Left lung (tissue), 10 donors: ENCODE results near the gene NHLRC1. TPM values are rescaled to one million over a fixed set of nuclear protein-coding genes. Genes with fewer than 3 reads are reported as not detected.

Experiments
- ATAC-seq: fragments of 200-7000 bp; cut with Tn5 transposase; one replicate; pipeline ENCODE4 v1.9.1; 2020; ENCODE audit warnings: moderate library complexity
- DNase-seq, 4 donors: peaks; one replicate each; pipeline ENCODE4 v3.0.0-alpha.2; 2013 to 2020
- H3K27ac ChIP-seq, 2 donors: fragments of 200-600 bp; sonication (generic) in 1 of 2; one replicate each; pipeline versions ENCODE4 v1.5.0 to v1.8.0; 2020 to 2021
- H3K27me3 ChIP-seq, 2 donors: fragments of 200-600 bp; sonication (generic) in 1 of 2; one replicate each; pipeline versions ENCODE4 v1.5.0 to v1.8.0; 2020 to 2021
- H3K36me3 ChIP-seq, 2 donors: fragments of 200-600 bp; sonication (generic) in 1 of 2; one replicate each; pipeline versions ENCODE4 v1.5.0 to v1.8.0; 2020 to 2021
- H3K4me1 ChIP-seq, 2 donors: fragments of 200-600 bp; one replicate each; pipeline ENCODE4 v1.8.0; 2021
- H3K4me3 ChIP-seq, 2 donors: fragments of 200-600 bp; sonication (generic) in 1 of 2; one replicate each; pipeline versions ENCODE4 v1.5.0 to v1.8.0; 2020 to 2021; ENCODE audit warnings: mild to moderate bottlenecking in 1 of 2
- H3K9me3 ChIP-seq, 2 donors: fragments of 200-600 bp; sonication (generic) in 1 of 2; one replicate each; pipeline versions ENCODE4 v1.5.0 to v1.8.0; 2020 to 2021
- intact Hi-C, 2 donors: fragments of 100-400 bp; cut with DNase I; formaldehyde crosslinking; loops; one replicate each; pipeline versions ENCODE4 v1.11.2 to v1.14.2; 2022
- polyA plus RNA-seq, 6 donors: library from polyadenylated mRNA; unstranded; fragments of 120-200 nt; gene quantifications; one replicate each; pipeline ENCODE4 v1.2.1, GENCODE V29; 2013; ENCODE audit not compliant: insufficient read length in 6 of 6
- total RNA-seq, 2 donors: library from RNA; stranded (reverse); fragmentation: NEBNext Ultra II Directional; extraction: Animal tissue kit (Norgen Biotek cat#: 25700); gene quantifications; one replicate each; pipeline ENCODE4 v1.2.1, GENCODE V29; 2021
- TF ChIP-seq, protein P1 (sequence below), 2 donors: fragments of 200-600 bp; sonication (generic) in 1 of 2; IDR thresholded peaks; one replicate each; pipeline versions ENCODE4 v1.5.0 to v1.8.0; 2021; ENCODE audit warnings: antibody characterized with exemption in 2 of 2
- donor health status: DM: no; HTN: yes; CAD: no.
- donor health status: DM: no; HTN: no; CAD: no.

The NHLRC1 gene
- total and polyA plus RNA-seq, 8 donors, result 1.9 to 2.8 (median 2.4) TPM

DNA sequence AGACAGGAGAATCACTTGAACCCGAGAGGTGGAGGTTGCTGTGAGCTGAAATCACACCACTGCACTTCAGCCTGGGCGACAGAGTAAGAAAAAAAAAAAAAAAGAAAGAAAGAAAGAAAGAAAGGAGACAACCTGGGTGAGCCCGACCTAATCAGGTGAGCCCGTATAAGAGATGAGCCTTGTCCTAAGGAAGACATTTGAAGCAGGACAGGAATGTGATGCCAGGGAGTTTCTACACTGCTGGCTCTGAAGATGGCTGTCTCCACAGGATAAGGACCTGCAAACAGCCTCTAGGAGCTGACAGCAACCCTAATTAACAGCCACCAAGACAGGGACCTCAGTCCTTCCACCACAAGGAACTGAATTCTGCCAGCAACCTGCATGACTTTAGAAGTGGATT, 41.9 kb downstream of the NHLRC1 start:
- Histone ChIP-seq H3K27ac (no peak overlapping the region), H3K27me3 (no peaks in the 10 kb centered on the region), H3K36me3 (no peaks in the 10 kb centered on the region), H3K4me3 (no peak overlapping the region), H3K4me1 (no peaks in the 10 kb centered on the region), H3K9me3 (peaks cover 0 to 5% of the 10 kb centered on the region in 2 donors)
- intact Hi-C loops, result no loop called here
- ATAC-seq (no peak), DNase-seq (no peak)
- TF ChIP-seq, protein P1, sequence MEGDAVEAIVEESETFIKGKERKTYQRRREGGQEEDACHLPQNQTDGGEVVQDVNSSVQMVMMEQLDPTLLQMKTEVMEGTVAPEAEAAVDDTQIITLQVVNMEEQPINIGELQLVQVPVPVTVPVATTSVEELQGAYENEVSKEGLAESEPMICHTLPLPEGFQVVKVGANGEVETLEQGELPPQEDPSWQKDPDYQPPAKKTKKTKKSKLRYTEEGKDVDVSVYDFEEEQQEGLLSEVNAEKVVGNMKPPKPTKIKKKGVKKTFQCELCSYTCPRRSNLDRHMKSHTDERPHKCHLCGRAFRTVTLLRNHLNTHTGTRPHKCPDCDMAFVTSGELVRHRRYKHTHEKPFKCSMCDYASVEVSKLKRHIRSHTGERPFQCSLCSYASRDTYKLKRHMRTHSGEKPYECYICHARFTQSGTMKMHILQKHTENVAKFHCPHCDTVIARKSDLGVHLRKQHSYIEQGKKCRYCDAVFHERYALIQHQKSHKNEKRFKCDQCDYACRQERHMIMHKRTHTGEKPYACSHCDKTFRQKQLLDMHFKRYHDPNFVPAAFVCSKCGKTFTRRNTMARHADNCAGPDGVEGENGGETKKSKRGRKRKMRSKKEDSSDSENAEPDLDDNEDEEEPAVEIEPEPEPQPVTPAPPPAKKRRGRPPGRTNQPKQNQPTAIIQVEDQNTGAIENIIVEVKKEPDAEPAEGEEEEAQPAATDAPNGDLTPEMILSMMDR (IDR thresholded peaks at IDR 0.05), result no peak

DNA sequence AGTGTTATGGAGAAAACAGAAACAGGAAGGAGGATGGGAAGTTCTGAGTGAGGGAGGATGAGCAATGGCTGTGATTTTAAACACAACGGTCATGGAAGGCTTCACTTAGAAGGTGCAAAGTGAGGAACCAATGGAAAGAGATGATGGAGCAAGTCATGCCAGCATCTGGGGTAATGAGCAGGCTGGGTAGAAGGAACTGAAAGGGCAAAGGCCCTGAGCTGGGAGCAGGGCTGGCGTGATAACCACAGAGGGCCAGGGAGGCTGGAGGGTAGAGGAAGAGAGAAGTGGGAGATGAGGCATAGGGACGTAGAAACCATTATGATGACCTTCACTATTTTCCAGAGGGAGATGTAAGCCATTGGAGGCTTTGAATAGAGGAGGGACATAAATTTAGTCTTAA, 43.6 kb downstream of the NHLRC1 start:
- Histone ChIP-seq H3K27ac (no peak overlapping the region), H3K9me3 (peaks cover 0 to 15% of the 10 kb centered on the region in 2 donors), H3K36me3 (no peaks in the 10 kb centered on the region), H3K4me3 (no peak overlapping the region), H3K4me1 (no peaks in the 10 kb centered on the region), H3K27me3 (no peaks in the 10 kb centered on the region)
- intact Hi-C loops, result no loop called here
- ATAC-seq, result no peak
- DNase-seq, result no peak
- TF ChIP-seq, protein P1 (IDR thresholded peaks at IDR 0.05), result no peak

DNA sequence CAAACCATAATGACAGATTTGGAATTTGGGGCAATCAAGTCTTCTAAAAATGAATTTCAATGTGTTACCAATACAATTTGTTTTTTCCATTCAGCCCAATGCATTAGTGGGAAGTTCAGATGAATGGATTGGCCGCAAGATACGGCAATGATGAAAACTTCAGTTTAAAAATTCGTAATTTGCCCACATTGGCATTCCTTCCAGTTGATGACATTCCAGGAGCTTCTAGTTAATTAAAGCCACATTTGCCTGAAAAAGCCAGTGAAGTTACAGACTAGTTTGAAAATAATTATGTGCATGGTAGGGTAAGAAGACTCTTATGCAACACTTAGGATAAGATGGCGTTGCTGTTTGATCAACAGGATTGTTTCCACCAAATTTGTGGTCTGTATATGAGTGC, 46.2 kb downstream of the NHLRC1 start:
- TF ChIP-seq, protein P1 (IDR thresholded peaks at IDR 0.05), result no peak
- Histone ChIP-seq H3K4me3 (no peak overlapping the region), H3K4me1 (no peaks in the 10 kb centered on the region), H3K36me3 (no peaks in the 10 kb centered on the region), H3K27me3 (no peaks in the 10 kb centered on the region), H3K27ac (no peak overlapping the region), H3K9me3 (peaks cover 0 to 15% of the 10 kb centered on the region in 2 donors)
- DNase-seq, result no peak
- intact Hi-C loops, result no loop called here
- ATAC-seq, result no peak

DNA sequence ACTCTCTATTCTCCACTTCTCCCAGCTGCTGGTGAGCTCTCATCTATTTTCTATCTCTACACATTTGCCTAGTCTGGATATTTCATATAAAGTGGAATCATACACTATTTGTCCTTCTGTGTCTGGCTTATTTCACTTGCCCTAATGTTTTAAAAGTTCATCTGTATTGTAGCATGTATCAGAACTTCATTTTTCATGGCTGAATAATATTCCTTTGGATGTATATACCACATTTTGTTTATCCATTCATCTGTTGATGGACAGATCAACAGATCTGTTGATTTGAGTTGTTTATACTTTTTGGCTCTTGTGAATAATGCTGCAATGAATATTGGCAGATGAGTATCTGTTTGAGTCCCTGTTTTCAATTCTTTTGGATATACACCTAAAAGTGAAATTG, 49.6 kb downstream of the NHLRC1 start:
- Histone ChIP-seq H3K4me1 (no peaks in the 10 kb centered on the region), H3K36me3 (no peaks in the 10 kb centered on the region), H3K4me3 (no peak overlapping the region), H3K27ac (no peak overlapping the region), H3K9me3 (peaks cover 0 to 15% of the 10 kb centered on the region in 2 donors), H3K27me3 (no peaks in the 10 kb centered on the region)
- DNase-seq (no peak), ATAC-seq (no peak)
- intact Hi-C loops, result no loop called here
- TF ChIP-seq, protein P1 (IDR thresholded peaks at IDR 0.05), result no peak

DNA sequence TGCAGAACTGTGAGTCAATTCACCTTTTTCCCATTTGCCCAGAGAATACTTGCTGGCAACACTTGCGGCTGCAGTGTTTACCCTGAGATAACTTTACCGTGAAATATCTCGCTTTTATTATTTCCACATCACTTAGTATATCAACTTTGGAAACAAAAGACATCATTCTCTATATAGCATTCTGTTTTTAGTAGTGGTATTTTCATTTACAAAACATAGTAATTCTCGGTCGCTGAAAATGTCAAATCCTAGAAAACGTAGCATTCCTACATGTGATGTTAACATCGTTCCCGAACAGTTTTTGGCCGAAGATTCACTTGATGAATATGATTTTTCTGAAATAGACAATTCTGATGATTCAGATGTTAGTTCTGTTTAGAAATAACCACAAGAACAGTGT, 52.0 kb downstream of the NHLRC1 start:
- Histone ChIP-seq H3K4me1 (no peaks in the 10 kb centered on the region), H3K4me3 (no peak overlapping the region), H3K27ac (no peak overlapping the region), H3K27me3 (no peaks in the 10 kb centered on the region), H3K36me3 (no peaks in the 10 kb centered on the region), H3K9me3 (peaks cover 0 to 10% of the 10 kb centered on the region in 2 donors)
- ATAC-seq (no peak), DNase-seq (no peak)
- TF ChIP-seq, protein P1 (IDR thresholded peaks at IDR 0.05), result no peak
- intact Hi-C loops, result no loop called here

Other genes starting within 250 kb of the NHLRC1 start
- gene KIF13A, start 135.0 kb downstream of the NHLRC1 start, total RNA-seq, result 10 to 100 TPM; 42.7 to 49.3 TPM
- 10 to 100 TPM; 42.1 to 50.1 (median 46.3) TPM for gene KIF13A, start 135.0 kb downstream of the NHLRC1 start, polyA plus RNA-seq
- 10 to 100 TPM; 12.8 to 14.7 TPM for gene TPMT, start 32.4 kb upstream of the NHLRC1 start, total RNA-seq
- 10 to 100 TPM; 12.1 to 16.3 (median 15.1) TPM for gene TPMT, start 32.4 kb upstream of the NHLRC1 start, polyA plus RNA-seq
- gene KDM1B, start 32.7 kb upstream of the NHLRC1 start, total RNA-seq, result 10 to 100 TPM; 22.7 to 23.5 TPM
- 10 to 100 TPM; 20.3 to 25.1 (median 21.8) TPM for gene KDM1B, start 32.7 kb upstream of the NHLRC1 start, polyA plus RNA-seq
- 10 to 100 TPM; 60.7 to 73.8 TPM for gene DEK, start 141.9 kb upstream of the NHLRC1 start, total RNA-seq
- gene DEK, start 141.9 kb upstream of the NHLRC1 start, polyA plus RNA-seq, result 100 to 1,000 TPM; 153 to 196 (median 179) TPM